ENCODE data around the gene IGFBP5. TPM values are rescaled to one million over a fixed set of nuclear protein-coding genes. Genes with fewer than 3 reads are reported as not detected.

The IGFBP5 gene
- total and polyA plus RNA-seq, 9 of the 15 experiments (the other 6 are each of a cell fraction or from before 2014, with no cell fraction given): 0.01 to 1.9 (median 0.03) TPM; not detected in 6

- peaks cover 5 to 35% of the 10 kb centered on the region in 2 experiments for H3K27me3 ChIP-seq (ENCODE audit: control insufficient read depth in 2 of 2, insufficient read depth in 2 of 2, low read length in 2 of 2)
- CTCF ChIA-PET (ENCODE audit: low intra/inter-chr PET ratio): no interaction called here
- in situ Hi-C loops (cut with MboI) (no loop called here), intact Hi-C loops (cut with micrococcal nuclease) (no loop called here)
- no peaks in the 10 kb centered on the region; a peak in 1 of 5 replicates for H3K4me1 ChIP-seq (replicated peaks in 1 of 2; ENCODE audit: control insufficient read depth in 2 of 2, insufficient read depth in 2 of 2, low read length in 2 of 2)
- H3K27ac ChIP-seq (ENCODE audit: extremely low read depth, low read depth, low read length): no peak overlapping the region
- H3K9ac ChIP-seq (ENCODE audit: insufficient read depth in 1 of 2, low read depth in 2 of 2, low read length in 2 of 2): no peak overlapping the region
- no peak for FAIRE-seq
- H2AFZ ChIP-seq (ENCODE audit: low read depth, low read length): no peak overlapping the region
- no peak overlapping the region for H3K4me2 ChIP-seq (ENCODE audit: insufficient read depth, low read length)
- no peak for ATAC-seq
- H3K36me3 ChIP-seq (ENCODE audit: control insufficient read depth, insufficient read depth, low read length): no peaks in the 10 kb centered on the region
- H3K4me3 ChIP-seq: no peak overlapping the region
- H3K9me3 ChIP-seq (replicated peaks; ENCODE audit: control insufficient read depth, insufficient read depth, low read depth, low read length): no peaks in the 10 kb centered on the region
- BruUV-seq (replicated peaks): no TSS peak
- WGBS (ENCODE audit: insufficient coverage, low coverage, missing lambda C conversion rate): 7% methylated on average over 9 of the region's 23 CpGs
- DNase-seq (ENCODE audit: extremely low read depth in 1 of 4, low spot score in 3 of 4): no peak
- H4K20me1 ChIP-seq (replicated peaks; ENCODE audit: control insufficient read depth, insufficient read depth, low read length): no peaks in the 10 kb centered on the region
- POLR2A ChIA-PET: no interaction called here
- no peaks in the 10 kb centered on the region for H3K79me2 ChIP-seq (ENCODE audit: control insufficient read depth, insufficient read depth, low read length)
- H3K9me1 ChIP-seq (ENCODE audit: control insufficient read depth, insufficient read depth, low read length): no peaks in the 10 kb centered on the region
- no peak for TF ChIP-seq POLR2B (IDR thresholded peaks at IDR 0.05; ENCODE audit: low read depth, partially characterized antibody)
- TF ChIP-seq TFE3 (CRISPR knock-in tag; IDR thresholded peaks at IDR 0.05): no peak
- TF ChIP-seq MAX (CRISPR knock-in tag; IDR thresholded peaks at IDR 0.05): no peak
- TF ChIP-seq CLOCK (CRISPR knock-in tag; IDR thresholded peaks at IDR 0.05; ENCODE audit: borderline replicate concordance): no peak
- TF ChIP-seq CBX3 (IDR thresholded peaks at IDR 0.05; ENCODE audit: borderline replicate concordance in 1 of 2, low read length in 2 of 2): no peak
- TF ChIP-seq IRF1 (CRISPR knock-in tag; IDR thresholded peaks at IDR 0.05; ENCODE audit: borderline replicate concordance): no peak
- TF ChIP-seq GTF3C2 (IDR thresholded peaks at IDR 0.05; ENCODE audit: borderline replicate concordance, extremely low read depth, insufficient read length): no peak
- TF ChIP-seq FOXO4 (CRISPR knock-in tag; IDR thresholded peaks at IDR 0.05): no peak
- TF ChIP-seq NUFIP1 (IDR thresholded peaks at IDR 0.05; ENCODE audit: partially characterized antibody): no peak
These were observed 60.8 kb downstream of the IGFBP5 start for GRCh38 chr2:216634370-216635148.

Measured in K562 (cell line).